ENCODE measurements around the gene GAMT. TPM values are rescaled to one million over a fixed set of nuclear protein-coding genes. Genes with fewer than 3 reads are reported as not detected.

GAMT gene
- total RNA-seq, 1 donor from 2014 or later: 13.5 TPM

DNA sequence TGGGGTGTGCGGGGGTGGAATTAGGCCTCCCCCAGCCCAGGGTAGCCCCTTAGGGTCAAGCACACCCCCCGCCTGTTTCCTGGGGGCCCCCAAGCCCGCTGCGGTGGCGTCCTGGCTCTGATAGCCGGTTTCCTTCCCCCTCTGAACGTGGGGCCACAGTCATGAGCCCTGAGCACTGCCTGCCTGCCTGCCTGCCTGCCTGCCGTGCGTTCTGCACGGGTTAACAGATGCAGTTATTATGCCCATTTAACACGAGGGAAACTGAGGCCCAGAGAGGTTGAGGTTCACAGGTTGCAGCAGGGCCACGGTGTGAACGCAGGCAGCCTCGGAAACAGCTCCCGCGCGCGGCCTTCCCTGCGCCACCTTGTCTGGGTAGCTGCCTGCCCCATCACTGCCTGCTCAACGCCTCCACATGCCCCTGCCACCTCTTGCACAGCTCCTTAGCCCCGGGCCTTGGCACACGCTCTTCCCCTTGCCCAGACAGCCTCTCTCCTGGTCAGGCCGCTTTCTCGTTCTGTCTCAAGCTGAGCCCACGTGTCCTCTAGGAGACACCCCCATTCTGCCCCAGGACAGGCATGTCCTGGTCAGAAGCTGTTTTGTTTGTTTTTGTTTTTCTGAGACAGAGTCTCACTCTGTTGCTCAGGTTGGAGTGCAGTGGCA, 1.2 kb upstream of the GAMT start:
- intact Hi-C loops (cut with micrococcal nuclease): no loop called here

DNA sequence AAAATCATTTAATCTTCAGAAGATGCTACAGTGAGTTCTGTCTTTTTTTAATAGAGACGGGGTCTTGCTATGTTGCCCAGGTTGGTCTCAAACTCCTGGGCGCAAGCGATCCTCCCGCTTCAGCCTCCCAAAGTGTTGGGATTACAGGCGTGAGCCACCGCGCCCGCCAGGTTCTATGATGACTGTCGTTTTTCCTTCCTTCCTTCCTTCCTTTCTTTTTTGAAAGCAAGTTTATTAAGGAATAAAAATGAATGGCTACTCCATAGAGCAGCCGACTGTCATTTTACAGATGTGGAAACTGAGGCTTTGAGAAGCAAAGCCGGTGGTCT, 511 bp upstream of the GAMT start:
- intact Hi-C loops (cut with micrococcal nuclease): no loop called here

DNA sequence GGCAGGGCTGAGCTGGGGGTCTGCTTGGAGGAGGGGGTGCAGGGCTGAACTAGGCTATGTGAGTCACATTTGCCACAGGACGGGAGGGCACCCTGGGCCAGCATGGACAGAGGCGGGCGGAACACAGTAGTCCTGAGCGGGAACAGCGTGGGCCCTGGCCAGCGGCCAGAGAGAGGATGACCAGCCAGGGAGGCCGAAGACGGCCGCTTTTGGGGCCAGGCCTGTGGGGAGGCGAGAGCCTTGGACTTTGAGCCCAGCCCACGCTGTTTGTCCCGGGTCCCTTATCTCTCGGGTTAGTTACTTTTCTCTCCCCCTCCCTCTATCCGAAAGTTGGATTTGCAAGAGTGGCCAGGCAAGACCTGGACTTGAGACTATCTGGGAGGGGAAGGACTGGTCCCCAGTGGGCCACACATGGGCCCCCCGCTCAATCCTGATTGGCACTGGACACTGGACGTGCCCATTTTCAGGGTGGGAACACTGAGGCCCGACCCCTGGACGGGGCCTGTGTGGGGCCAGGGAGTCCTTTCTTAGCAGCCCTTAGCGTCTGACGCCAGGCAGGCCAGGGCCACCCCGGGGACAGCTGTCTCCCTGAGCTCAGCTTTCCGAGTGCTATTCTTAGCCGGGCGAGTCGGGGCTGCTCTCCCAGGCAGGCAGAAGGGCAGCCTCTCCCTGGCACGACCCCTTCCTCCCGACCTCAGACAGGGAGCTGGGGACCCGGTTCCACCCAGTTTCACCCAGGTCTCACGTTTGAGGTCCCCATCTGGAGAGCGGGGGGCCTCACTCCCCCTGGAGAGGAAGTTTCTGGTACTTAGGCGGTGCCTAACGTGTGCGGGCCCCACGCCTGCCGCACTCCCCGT, 833 bp downstream of the GAMT start:
- intact Hi-C loops (cut with micrococcal nuclease): no loop called here

DNA sequence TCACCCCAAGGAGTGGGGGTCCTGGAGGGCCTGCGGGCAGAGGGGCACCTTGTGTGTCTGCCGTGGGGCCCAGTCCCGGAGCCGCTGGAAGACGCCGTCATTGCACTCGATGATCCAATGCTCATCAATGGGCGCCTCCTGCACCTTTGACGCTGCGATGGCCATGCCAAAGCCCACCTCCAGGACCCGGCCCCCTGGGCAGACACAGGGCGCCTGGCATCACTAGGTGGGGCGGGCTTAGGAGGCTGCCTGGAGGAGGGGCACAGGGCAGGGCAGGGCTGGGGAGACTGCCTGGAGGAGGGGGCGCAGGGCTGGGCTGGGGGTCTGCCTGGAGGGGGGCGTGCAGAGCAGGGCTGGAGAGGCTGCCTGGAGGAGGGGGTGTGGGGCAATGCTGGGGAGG, 1.6 kb downstream of the GAMT start:
- intact Hi-C loops (cut with micrococcal nuclease): no loop called here

DNA sequence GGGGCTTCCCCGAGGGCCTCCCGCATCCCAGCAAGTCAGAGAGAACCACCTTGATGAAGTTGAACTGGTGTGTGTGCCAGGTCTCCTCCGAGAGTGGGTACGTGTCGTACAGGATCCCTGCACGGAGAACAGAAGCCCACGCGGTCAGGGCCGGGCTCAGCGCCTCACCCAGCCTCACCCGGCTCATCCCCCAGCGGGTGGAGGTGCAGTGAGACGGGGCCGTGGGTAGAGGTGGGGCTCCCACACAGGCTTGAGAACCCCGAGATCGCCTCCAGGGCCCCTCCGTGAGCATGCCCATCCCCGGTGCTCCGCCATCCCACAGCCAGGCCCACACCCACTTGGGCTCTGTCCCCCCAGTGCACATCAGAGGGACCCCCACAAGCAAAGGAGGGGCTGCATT, 2.3 kb downstream of the GAMT start:
- intact Hi-C loops (cut with micrococcal nuclease): no loop called here

DNA sequence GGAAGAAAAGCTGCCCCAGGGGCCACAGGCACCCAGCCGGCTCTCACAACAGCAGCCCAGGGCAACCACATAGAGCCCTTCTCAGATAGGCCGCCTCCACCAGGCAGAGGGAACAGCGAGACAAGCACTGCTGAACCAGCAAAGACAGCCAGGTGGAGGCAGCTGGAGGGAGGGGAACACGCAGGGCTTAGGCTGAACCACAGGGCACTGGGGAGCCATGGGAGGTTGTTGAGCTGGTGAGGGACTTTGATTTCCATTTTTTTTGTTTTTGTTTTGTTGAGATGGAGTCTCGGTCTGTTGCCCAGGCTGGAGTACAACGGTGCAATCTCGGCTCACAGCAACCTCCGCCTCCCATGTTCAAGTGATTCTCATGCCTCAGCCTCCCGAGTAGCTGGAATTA, 3.5 kb downstream of the GAMT start:
- intact Hi-C loops (cut with micrococcal nuclease): no loop called here

DNA sequence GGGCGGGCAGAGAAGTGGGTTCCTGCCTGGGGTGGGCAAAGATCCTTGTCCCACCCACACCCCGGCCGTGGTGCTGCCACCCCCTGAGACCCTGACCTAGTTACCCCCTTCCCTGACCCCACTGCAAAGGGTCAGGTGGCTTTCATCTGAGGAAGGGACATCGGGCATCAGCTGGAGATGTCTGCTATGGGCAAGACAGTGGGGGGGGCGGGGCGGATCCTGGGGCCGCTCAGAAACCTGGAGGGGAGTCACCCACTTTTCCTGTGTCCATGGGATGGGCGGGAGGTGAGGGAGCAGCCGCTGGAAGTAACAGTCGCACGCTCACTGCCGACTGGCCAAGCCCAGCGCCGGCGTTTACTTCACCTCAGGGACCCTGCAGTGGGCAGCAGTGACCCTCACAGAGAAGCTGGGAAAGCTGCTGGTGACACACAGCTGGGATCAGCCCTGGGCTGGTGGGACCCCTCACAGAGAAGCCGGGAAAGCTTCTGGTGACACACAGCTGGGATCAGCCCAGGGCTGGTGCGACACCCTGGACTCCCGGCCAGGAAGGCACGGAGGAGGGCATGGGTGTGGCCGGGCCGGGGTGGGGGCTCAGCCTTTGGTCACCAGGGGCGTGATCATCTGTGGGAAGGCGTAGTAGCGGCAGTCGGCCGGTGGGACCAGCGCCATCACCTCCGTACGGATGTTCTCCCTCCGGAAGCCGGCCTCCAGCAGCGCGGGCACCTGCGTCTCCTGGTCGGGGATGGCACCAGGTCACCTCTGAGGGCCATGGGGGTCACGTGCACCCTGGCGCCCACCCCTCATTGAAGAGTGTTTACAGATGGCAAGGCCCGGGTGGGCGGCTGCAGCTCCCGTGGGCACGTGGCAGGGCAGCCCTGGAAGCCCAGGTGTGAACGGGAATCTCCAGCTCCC, 4.3 kb downstream of the GAMT start:
- intact Hi-C loops (cut with micrococcal nuclease): no loop called here

DNA sequence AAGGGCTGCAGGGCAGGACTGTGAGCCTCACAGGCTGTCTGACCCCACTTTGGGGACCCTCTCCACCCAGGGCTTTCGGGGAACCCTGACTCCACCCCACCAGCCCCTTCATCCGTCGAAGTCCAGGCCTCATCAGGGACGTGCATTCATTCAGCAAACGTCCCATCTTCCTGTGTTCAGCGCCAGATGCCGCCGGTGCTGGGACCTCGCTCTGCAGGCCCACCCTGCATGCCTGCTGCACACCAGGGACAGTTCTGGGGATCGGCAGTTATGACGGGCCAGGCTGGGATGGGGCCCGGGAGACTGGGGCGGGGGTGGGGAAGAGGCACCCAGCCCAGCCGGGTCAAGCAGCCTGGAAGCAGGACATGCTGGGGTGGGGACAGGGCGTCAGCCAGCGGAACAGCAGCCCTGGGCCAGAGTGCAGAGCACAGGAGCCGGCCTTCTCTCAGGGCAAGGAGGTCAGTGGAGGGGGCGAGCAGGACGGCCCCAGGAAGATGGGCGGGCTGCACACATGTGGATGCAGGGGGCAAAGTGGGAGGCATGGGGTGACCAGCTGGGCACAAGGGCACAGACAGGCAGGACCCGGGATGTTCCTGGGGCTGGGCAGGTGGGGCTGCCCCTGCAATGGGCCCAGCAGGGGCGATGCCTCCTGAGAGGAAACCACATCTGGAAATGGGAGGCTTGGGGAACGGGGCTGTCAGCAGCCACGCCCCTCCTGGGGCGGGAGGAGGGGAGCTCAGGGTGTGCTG, 5.1 kb downstream of the GAMT start:
- intact Hi-C loops (cut with micrococcal nuclease): no loop called here

DNA sequence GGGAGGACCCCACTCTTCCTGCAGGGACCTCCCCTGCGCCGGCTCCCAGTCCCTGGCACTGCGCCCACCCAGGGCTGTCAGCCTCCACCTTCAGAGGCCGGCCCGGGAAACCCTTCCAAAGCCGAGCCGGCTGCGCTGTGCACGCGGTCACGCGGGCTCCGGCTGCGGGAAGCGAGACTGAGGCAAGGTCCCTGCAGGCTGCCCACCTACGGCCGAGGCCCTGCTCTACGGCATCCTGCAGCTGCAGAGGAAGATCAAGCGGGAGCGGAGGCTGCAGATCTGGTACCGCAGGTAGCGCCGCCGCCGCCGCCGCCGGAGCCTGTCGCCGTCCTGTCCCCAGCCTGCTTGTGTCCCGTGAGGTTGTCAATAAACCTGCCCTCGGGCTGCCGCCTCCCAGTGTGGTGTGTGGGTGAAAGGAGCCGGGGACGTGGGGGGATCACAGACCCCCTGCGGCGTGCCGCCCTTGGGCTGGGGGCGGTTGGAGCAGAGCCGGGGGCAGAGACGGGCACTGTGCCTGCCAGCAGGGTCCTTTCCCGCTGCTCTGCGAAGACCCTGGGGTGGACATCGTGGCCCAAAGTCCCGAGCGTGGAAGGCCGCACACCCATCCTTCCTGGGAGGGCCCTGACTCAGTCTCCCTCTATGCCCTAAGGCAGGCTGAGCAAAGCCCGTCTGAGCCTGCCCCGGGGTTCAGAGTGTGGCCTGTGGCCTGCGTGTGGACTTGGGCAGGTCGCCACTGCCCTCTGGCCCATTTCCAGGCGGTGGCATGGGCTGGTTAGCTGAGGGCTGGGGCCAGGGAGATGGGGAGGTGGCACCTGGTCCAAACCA, 5.9 kb downstream of the GAMT start:
- intact Hi-C loops (cut with micrococcal nuclease): no loop called here

DNA sequence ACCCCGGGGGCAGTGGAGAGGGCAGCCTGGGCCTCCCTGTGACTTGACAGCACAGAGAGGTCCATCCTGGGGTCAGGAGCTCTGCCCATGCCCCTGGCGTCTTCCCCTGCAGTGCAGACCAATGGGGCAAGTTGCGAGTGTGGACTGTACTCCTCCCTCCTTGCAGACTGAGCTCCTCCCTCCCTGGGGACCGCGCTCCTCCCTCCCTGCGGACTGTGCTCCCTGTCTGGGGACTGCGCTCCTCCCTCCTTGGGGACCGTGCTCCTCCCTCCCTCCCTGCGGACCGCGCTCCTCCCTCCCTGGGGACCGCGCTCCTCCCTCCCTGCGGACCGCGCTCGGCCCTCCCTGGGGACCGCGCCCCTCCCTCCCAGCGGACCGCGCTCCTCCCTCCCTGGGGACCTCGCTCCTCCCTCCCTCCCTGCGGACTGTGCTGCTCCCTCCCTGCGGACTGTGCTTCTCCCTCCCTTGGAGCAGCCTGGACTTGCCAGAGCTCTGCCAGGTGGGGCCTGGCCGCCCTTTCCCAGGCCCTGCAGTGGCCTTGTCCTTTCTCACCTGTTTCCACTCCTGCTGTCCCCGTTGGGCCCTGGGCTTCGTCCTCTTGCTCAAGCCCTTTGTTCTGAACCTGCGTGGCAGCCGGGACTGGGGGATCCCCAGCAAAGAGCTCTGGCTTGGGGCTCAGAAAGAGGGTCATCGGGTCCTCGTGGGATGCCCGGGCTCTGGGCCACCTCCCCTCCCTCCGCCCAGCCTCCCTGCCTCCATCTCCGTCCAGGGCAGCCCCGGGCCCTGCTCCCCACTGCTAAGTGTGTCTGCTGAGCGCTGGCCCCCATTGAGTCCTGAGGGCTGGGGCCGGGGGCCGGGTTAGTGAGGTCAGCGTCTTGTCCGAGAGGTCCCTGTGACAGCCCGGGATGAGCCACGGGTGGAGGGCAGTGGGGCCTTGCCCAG, 6.8 kb downstream of the GAMT start:
- intact Hi-C loops (cut with micrococcal nuclease): no loop called here

DNA sequence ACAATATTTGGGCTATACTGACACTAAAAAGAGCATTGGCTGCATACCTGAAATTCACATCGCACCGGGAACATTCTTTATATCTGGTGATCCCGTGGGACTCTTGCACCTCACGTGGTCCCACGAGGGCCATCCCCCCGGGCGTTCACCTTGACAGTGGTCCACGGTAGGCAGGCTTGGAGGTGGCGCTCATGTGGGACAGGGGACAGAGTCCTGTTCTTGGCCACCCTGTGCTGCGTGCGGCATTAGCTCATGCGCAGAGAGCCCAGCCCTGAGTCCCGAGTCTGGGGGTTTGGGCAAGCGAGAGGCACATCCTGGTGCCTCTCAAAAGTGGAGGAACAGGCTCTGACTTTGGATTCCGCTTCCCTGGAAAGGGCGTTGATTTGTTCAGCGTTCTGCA, 7.5 kb downstream of the GAMT start:
- intact Hi-C loops (cut with micrococcal nuclease): no loop called here

DNA sequence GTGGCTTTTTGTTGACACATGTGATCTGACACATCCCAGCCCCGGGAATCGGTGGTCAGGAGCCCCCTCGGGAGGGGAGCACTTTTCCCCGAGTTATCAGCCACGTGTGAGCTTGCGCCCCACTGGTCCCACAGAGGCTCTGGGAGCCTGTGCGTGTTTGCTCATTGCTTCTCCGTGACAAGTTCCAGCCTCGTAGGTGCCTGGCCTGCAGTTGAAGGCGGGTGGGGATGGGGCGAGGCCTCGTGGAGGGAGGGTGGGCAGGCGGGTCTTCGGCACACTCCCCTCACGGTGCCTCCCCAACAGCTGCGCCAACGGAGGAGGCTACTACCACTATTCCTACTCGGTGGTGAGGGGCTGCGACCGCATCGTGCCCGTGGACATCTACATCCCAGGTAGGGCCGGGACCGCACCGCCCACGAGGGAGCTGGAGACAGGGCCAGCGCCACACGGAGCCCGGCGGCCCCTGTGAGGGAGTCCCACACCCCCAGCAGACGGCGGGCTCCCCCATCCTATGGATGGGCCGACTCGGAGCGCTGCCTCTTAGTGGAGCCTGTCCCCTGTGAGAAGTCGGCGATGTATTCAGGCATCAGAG, 8.3 kb downstream of the GAMT start:
- intact Hi-C loops (cut with micrococcal nuclease): no loop called here

DNA sequence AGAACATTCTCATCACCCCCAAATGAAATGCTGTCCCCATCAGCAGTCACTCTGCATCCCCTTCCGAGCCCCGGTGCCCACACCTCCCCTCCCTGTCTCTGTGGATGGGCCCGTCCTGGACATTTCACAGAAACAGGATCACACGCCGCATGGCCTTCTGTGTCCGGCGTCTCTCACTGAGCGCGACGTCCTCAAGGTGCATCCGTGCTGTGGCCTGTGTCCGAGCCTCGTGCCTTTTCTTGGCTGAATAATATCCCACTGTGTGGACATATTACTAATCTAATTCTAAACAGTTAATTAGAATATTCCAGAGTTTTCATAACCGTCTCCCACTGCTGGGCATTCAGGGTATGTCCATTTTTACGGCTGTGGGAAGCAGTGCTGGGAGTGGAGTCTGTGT, 8.9 kb downstream of the GAMT start:
- intact Hi-C loops (cut with micrococcal nuclease): no loop called here

DNA sequence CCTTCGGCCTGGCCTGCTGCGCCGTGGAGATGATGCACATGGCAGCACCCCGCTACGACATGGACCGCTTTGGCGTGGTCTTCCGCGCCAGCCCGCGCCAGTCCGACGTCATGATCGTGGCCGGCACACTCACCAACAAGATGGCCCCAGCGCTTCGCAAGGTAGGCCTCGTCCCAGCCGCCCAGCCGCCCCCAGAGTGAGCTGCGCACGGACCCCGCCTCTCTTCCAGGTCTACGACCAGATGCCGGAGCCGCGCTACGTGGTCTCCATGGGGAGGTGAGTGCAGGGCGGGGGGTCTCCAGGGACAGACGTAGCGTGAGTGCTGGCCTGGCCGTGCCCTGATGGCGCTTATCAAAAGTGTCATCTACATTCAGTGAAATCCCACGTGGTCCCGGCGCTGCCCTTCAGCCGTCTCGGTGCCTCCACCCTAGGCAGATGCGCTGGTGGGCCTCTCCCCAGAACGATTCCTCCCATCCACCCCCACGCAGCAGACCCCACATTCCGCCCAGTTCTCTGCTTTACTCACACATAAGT, 10.4 kb downstream of the GAMT start:
- intact Hi-C loops (cut with micrococcal nuclease): no loop called here

DNA sequence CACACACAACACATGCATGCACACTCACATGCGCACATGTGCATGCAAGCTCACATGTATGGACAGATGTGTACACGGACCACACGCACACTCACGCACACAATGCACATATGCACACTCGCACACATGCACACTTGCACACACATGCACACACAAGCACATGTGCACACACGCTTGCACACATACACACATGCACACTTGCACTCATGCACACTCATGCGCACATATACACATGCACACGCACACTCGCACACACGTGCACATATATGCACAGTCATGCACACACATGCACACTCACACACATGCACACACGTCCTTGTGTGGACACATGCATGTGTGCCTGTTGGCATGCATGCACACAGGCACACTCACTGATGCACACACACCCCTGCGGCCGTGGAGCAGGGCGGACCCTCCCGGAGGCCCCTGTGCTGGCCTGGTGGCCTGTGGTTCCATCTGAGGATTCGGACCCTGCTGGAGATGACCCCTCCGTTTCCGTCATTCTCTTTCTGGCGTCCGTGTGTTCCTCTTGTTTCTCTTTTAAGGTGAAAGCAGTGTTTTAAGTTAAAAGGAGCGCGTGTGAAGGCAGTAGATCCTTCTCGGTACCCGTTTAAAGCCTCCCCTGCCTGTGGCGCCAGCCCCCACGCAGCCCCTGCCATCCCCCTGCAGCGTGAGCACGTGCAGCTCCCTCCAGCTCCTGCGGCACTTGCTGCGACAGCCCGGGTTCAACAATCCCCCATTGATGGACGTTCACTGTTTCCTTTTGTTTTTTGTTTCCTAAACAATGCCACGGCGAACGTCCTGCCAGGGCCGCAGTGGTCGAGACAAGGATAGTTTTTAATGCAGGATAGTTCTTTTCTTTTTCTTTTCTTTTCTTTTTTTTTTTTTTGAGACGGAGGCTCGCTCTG, 12.1 kb downstream of the GAMT start:
- intact Hi-C loops (cut with micrococcal nuclease): no loop called here

DNA sequence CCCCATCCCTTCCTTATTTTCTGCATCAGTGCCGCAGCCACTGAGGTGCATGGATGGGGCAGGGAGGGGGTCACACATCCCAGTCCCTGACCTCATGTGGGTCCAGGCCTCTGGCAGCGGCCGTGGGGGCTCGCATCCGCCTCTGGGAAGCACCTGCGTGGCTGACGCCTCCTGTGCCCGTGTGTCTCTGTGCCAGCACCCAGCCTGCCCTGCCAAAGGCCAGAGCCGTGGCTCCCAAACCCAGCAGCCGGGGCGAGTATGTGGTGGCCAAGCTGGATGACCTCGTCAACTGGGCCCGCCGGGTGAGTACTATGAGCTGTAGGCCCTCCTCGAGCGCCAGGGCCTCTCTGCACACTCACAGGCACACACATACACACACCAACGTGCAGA, 12.7 kb downstream of the GAMT start:
- intact Hi-C loops (cut with micrococcal nuclease): no loop called here

Data from T-helper 1 cell treated with Interleukin-12 subunit alpha and Interleukin-12 subunit beta and Interleukin-4 antibody, amounts not matched to agents 30 ng/mL and 1 ng/mL, for 36 hours (primary cell).